ENCODE data around the gene MFAP4. TPM values are rescaled to one million over a fixed set of nuclear protein-coding genes. Genes with fewer than 3 reads are reported as not detected.

The MFAP4 gene
- total and polyA plus RNA-seq, 2 donors (not counting 1 experiment from before 2014, with no cell fraction given): not detected

GRCh38 chr17:19339341-19339815, 47.6 kb downstream of the MFAP4 start:
- H3K36me3 ChIP-seq (replicated peaks in 1 of 2; ENCODE audit: control extremely low read depth in 1 of 2, control insufficient read depth in 1 of 2, extremely low read depth in 1 of 2, insufficient read depth in 2 of 2, low read length in 1 of 2): no peaks in the 10 kb centered on the region
- TF ChIP-seq EZH2 (IDR thresholded peaks at IDR 0.05; ENCODE audit: borderline replicate concordance, insufficient read depth, low read depth, low read length, poor library complexity, severe bottlenecking) (no peak), CTCF (IDR thresholded peaks at IDR 0.05) (no peak)
- ChIA-PET POLR2A (no interaction called here), CTCF (interaction anchor here (1.3 to 3.9 kb wide), 11 partner anchors 11 to 148 kb away, joined by 4 to 37 read pairs (median 15); partner anchors contain the start of genes B9D1 and MAPK7)
- no peak overlapping the region for H3K27ac ChIP-seq (ENCODE audit: low read length in 2 of 2)
- peaks cover 0 to 3% (median 0%) of the 10 kb centered on the region in 4 experiments for H3K27me3 ChIP-seq (replicated peaks in 1 of 4; ENCODE audit: control extremely low read depth in 1 of 4, control insufficient read depth in 3 of 4, insufficient read depth in 4 of 4, low read length in 3 of 4)
- H3K9ac ChIP-seq (ENCODE audit: low read length): no peak overlapping the region
- ATAC-seq (ENCODE audit: low read depth) (no peak), DNase-seq (no peak)
- H3K79me2 ChIP-seq (ENCODE audit: control insufficient read depth, insufficient read depth, low read length): no peaks in the 10 kb centered on the region
- H3K4me3 ChIP-seq (ENCODE audit: control extremely low read depth in 1 of 5, extremely low read depth in 1 of 5, insufficient read depth in 1 of 5, low read depth in 2 of 5, low read length in 4 of 5): no peak overlapping the region
- no peak overlapping the region for H3K4me3 Mint-ChIP-seq
- 88% methylated on average over 1 of the region's 2 CpGs for WGBS (ENCODE audit: insufficient coverage)
- H2AFZ ChIP-seq (ENCODE audit: insufficient read depth, low read depth, low read length, poor library complexity, severe bottlenecking): no peak overlapping the region
- no peaks in the 10 kb centered on the region for H4K20me1 ChIP-seq (ENCODE audit: control insufficient read depth, insufficient read depth, low read length, poor library complexity, severe bottlenecking)
- H3K9me3 Mint-ChIP-seq (ENCODE audit: insufficient read depth): no peaks in the 10 kb centered on the region
- no peaks in the 10 kb centered on the region for H3K9me3 ChIP-seq (ENCODE audit: control extremely low read depth in 1 of 3, control insufficient read depth in 2 of 3, insufficient read depth in 1 of 3, low read length in 2 of 3)
- H3K4me1 ChIP-seq (ENCODE audit: control insufficient read depth in 2 of 2, insufficient read depth in 2 of 2, low read length in 2 of 2): peaks cover 0 to 3% of the 10 kb centered on the region in 2 donors
- intact Hi-C loops (cut with micrococcal nuclease): no loop called here
- peaks cover 15% of the 10 kb centered on the region for H3K27me3 Mint-ChIP-seq
- no peak overlapping the region for H3K27ac Mint-ChIP-seq
- H3K4me2 ChIP-seq (replicated peaks; ENCODE audit: low read depth, low read length, poor library complexity, severe bottlenecking): no peak overlapping the region
- H3K4me1 Mint-ChIP-seq: no peaks in the 10 kb centered on the region
